WTC11 (cell line): ENCODE data around the gene PRPSAP1.

Experiments
- CREB1 ChIP-seq: sonication (generic); formaldehyde crosslinking; IDR thresholded peaks from 2 replicates; pipeline ENCODE4 v1.8.0; 2023; ENCODE audit warnings: mild to moderate bottlenecking, missing genetic modification reagents
- CTCF ChIP-seq: fragments of 200-600 bp; IDR thresholded peaks from 2 replicates; pipeline ENCODE4 v1.8.0; 2022; ENCODE audit warnings: antibody characterized with exemption
- FOXK1 ChIP-seq: sonication (generic); formaldehyde crosslinking; IDR thresholded peaks from 2 replicates; pipeline ENCODE4 v1.8.0; 2022; ENCODE audit warnings: mild to moderate bottlenecking, moderate library complexity, missing genetic modification reagents
- MAX ChIP-seq: sonication (generic); formaldehyde crosslinking; IDR thresholded peaks from 2 replicates; pipeline ENCODE4 v1.8.0; 2022; ENCODE audit warnings: mild to moderate bottlenecking, missing genetic modification reagents
- NFE2L1 ChIP-seq: sonication (generic); formaldehyde crosslinking; IDR thresholded peaks from 2 replicates; pipeline ENCODE4 v1.8.1; 2023; ENCODE audit warnings: missing genetic modification reagents
- NR2C2 ChIP-seq: sonication (generic); formaldehyde crosslinking; IDR thresholded peaks from 2 replicates; pipeline ENCODE4 v1.8.0; 2022; ENCODE audit warnings: mild to moderate bottlenecking, missing genetic modification reagents
- NR3C1 ChIP-seq: sonication (generic); formaldehyde crosslinking; conservative IDR thresholded peaks from 2 replicates; pipeline ENCODE4 v1.8.1; 2023; ENCODE audit warnings: low read depth, mild to moderate bottlenecking, missing genetic modification reagents
- TCF7 ChIP-seq: sonication (generic); formaldehyde crosslinking; IDR thresholded peaks from 2 replicates; pipeline ENCODE4 v1.8.0; 2022; ENCODE audit warnings: mild to moderate bottlenecking, low read depth, missing genetic modification reagents, moderate library complexity

- TF ChIP-seq NFE2L1 (CRISPR knock-in tag) (no peak), NR3C1 (no peak), MAX (CRISPR knock-in tag) (no peak), CTCF (no peak), FOXK1 (no peak), TCF7 (no peak), NR2C2 (no peak), CREB1 (no peak)
Observed at GRCh38 chr17:76270770-76271668, 82.7 kb downstream of the PRPSAP1 start.
